ENCODE data around the gene KLHDC4. TPM values are rescaled to one million over a fixed set of nuclear protein-coding genes. Genes with fewer than 3 reads are reported as not detected.

KLHDC4 gene
- total and polyA plus RNA-seq, 7 donors, result 12.7 to 71.0 (median 25.5) TPM

DNA sequence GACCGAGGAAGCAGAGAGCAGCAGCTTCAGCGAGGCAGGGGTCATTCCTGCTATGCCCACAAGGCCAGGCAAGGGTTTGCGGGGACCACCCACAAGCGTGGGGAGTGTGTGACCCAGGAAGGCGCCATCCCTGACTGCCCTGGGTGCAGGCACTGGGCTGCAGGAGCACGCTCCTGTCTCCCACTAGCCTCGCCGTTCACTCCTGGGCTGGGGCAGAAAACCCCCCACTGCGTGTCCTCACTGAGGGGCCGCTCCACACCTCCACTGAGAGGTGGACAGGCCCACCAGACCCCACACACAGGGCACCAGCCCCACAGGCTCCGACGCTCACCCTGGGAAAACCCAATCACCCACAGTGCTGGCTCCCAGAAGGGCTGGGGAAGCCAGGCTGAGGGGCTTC is 56.1 kb downstream of the KLHDC4 start:
- no peaks in the 10 kb centered on the region for H3K4me1 ChIP-seq
- TF ChIP-seq POLR2A (IDR thresholded peaks at IDR 0.05) (no peak), CTCF (IDR thresholded peaks at IDR 0.05) (no peak), POLR2AphosphoS5 (IDR thresholded peaks at IDR 0.05) (no peak), EP300 (IDR thresholded peaks at IDR 0.05) (no peak)
- H3K27ac ChIP-seq, result no peak overlapping the region
- no peak for DNase-seq
- WGBS, 2 donors, result 96 to 97% methylated on average over 12 of the region's 12 CpGs
- no peak overlapping the region for H3K4me3 ChIP-seq
- H3K9me3 ChIP-seq, result no peaks in the 10 kb centered on the region
- H3K36me3 ChIP-seq, result peaks cover 8 to 79% (median 31%) of the 10 kb centered on the region in 4 donors
- intact Hi-C loops (cut with DNase I), result no loop called here
- H3K27me3 ChIP-seq, result no peaks in the 10 kb centered on the region

- TF ChIP-seq EP300 (IDR thresholded peaks at IDR 0.05) (no peak), CTCF (IDR thresholded peaks at IDR 0.05) (no peak), POLR2AphosphoS5 (IDR thresholded peaks at IDR 0.05) (no peak), POLR2A (IDR thresholded peaks at IDR 0.05) (no peak)
- H3K4me1 ChIP-seq, result no peaks in the 10 kb centered on the region
- H3K36me3 ChIP-seq, result peaks cover 7 to 73% (median 27%) of the 10 kb centered on the region in 4 donors
- no peak for DNase-seq
- intact Hi-C loops (cut with DNase I), result no loop called here
- H3K27ac ChIP-seq, result no peak overlapping the region
- WGBS, 2 donors, result 94 to 96% methylated on average over 49 of the region's 49 CpGs
- no peaks in the 10 kb centered on the region for H3K9me3 ChIP-seq
- no peak overlapping the region for H3K4me3 ChIP-seq
- H3K27me3 ChIP-seq, result no peaks in the 10 kb centered on the region
Observed at GRCh38 chr16:87708881-87709638, 56.7 kb downstream of the KLHDC4 start.

DNA sequence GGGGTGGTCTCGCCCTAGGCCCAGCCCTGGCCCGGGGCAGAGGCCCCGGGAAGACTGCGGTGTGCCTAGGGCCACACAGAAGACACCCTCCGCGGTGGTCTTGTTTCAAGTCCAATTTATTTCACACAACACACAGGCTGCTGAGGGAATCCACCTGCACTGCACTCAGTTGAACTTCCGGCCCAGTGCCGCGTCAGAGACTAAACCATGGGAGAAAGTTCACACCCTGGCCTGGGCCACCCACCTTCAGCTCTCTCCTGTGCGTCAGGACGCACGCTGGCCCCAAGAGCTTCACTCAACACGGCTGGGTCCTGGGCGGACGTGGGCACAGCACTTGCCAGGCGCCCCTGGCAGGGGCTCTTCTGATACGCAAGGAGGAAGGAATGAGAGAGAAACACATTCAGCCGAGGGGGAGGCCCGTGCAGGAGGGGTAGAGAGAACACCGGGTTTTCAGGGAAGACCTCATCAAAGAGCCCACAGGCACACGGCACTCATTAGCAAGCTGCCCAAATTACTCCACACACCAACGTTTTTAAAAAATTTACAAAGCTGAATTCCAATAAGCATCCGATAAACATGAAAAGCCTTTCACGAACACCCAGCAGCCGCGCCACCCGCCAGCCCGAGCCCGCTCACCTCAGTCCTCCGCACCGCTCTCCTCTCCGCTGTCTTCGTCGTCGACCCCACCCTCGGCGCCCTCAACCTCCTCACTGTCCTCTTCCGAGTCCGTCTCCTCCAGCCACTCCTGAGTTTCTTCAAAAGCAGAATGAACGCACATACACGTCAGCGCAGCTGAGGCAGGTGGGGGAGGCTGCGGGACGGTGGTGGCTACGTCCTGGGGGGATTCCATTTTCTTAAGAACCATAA is 57.8 kb downstream of the KLHDC4 start:
- H3K36me3 ChIP-seq, result peaks cover 0 to 68% (median 21%) of the 10 kb centered on the region in 4 donors
- no peaks in the 10 kb centered on the region for H3K9me3 ChIP-seq
- no peaks in the 10 kb centered on the region for H3K4me1 ChIP-seq
- intact Hi-C loops (cut with DNase I), result no loop called here
- TF ChIP-seq CTCF (IDR thresholded peaks at IDR 0.05) (no peak), POLR2A (IDR thresholded peaks at IDR 0.05) (no peak)
- 94 to 95% methylated on average over 45 of the region's 45 CpGs for WGBS, 2 donors
- H3K27ac ChIP-seq, result no peak overlapping the region
- no peak overlapping the region for H3K4me3 ChIP-seq
- no peak for DNase-seq
- H3K27me3 ChIP-seq, result no peaks in the 10 kb centered on the region

DNA sequence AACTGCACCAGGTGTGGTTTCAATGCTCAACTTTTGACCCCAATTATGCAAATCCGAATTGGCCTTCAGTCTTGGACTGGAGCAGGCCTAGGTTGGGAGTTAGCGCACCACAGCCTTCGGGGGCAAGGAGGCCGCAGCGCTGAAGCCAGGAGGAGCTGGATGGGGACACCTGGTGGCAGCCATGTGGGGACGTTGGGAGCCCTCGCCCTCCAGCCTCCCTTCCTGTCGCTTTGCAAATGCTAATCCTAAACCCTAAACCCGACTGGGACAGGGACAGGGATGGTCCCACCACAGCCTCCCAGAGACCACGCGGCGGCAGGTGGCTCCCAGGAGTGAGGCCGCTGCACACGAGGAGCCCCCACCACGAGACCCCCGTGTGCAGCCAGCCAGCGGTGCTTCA is 58.7 kb downstream of the KLHDC4 start:
- Histone ChIP-seq H3K4me3 (no peak overlapping the region), H3K4me1 (no peaks in the 10 kb centered on the region), H3K27me3 (no peaks in the 10 kb centered on the region), H3K36me3 (peaks cover 0 to 67% (median 21%) of the 10 kb centered on the region in 4 donors), H3K27ac (no peak overlapping the region), H3K9me3 (no peaks in the 10 kb centered on the region)
- no peak for DNase-seq
- intact Hi-C loops (cut with DNase I), result no loop called here
- WGBS, 2 donors, result 90 to 93% methylated on average over 17 of the region's 17 CpGs
- TF ChIP-seq POLR2AphosphoS5 (IDR thresholded peaks at IDR 0.05) (no peak), POLR2A (IDR thresholded peaks at IDR 0.05) (no peak), CTCF (IDR thresholded peaks at IDR 0.05) (no peak), EP300 (IDR thresholded peaks at IDR 0.05) (no peak)
